Left colon (tissue), 2 donors: ENCODE results near the gene GPC6. TPM values are rescaled to one million over a fixed set of nuclear protein-coding genes. Genes with fewer than 3 reads are reported as not detected.
"Not testable (repeated sequence)": the region's sequence is repeated elsewhere in the genome, so short reads cannot be mapped to it uniquely, and the experiment has no call there.

Source experiments
- ATAC-seq: fragments of 200-7000 bp; cut with Tn5 transposase; one replicate; pipeline ENCODE4 v1.9.1; 2020; ENCODE audit warnings: mild to moderate bottlenecking, moderate library complexity
- DNase-seq, 2 donors: peaks; one replicate each; pipeline ENCODE4 v3.0.0-alpha.2; 2020
- intact Hi-C, 2 donors: fragments of 100-400 bp; cut with DNase I in 1 of 2; cut with micrococcal nuclease in 1 of 2; formaldehyde crosslinking; loops; one replicate each; pipeline versions ENCODE4 v1.11.2 to v1.14.0; 2022; cut with DNase I, micrococcal nuclease
- long read RNA-seq: library from polyadenylated mRNA; unstranded; transcript quantifications from one replicate; pipeline ENCODE4 v2.0.0, GENCODE V29; 2021
- total RNA-seq, 2 donors: library from RNA; stranded (reverse); fragmentation: NEBNext Ultra II Directional; extraction: Animal tissue kit (Norgen Biotek cat#: 25700); gene quantifications; one replicate each; pipeline ENCODE4 v1.2.1, GENCODE V29; 2021
- donor health status: DM: no; HTN: no; CAD: no.
- donor health status: DM: yes; HTN: yes; CAD: no.

Gene GPC6
- 1 to 10 TPM; 2.5 to 5.2 TPM for total RNA-seq
- long read RNA-seq, partial matches to known transcripts, result 0 of 1 reads
- long read RNA-seq, other reads (novel, unspliced or antisense), result 1 of 1 reads

GRCh38 chr13:93226623-93227279, at the start of gene GPC6:
Gene GPC6, plus strand, starts transcription at chr13:93226807.
- DNase-seq (no peak), ATAC-seq (no peak)
- intact Hi-C loops, result no loop called here

- ATAC-seq (no peak), DNase-seq (no peak)
- intact Hi-C loops, result no loop called here
Observed at GRCh38 chr13:93180356-93180969, 46.1 kb upstream of the GPC6 start.

GRCh38 chr13:93182406-93182805, 44.2 kb upstream of the GPC6 start:
- no peak for ATAC-seq
- intact Hi-C loops, result no loop called here
- no peak for DNase-seq

- no peak for ATAC-seq
- DNase-seq, result peak in 1 of 2 donors; percentile 2
- intact Hi-C loops, result no loop called here
Observed at GRCh38 chr13:93183302-93183701, 43.3 kb upstream of the GPC6 start.

GRCh38 chr13:93190006-93190405, 36.6 kb upstream of the GPC6 start:
- intact Hi-C loops, result no loop called here
- ATAC-seq, result no peak
- no peak for DNase-seq

- ATAC-seq (no peak), DNase-seq (no peak)
- intact Hi-C loops, result no loop called here
Observed at GRCh38 chr13:93193682-93194081, 32.9 kb upstream of the GPC6 start.

GRCh38 chr13:93199856-93200255, 26.8 kb upstream of the GPC6 start:
- intact Hi-C loops, result no loop called here
- ATAC-seq (no peak), DNase-seq (no peak)

GRCh38 chr13:93200626-93201025, 26.0 kb upstream of the GPC6 start:
- intact Hi-C loops, result no loop called here
- DNase-seq (no peak), ATAC-seq (no peak)

GRCh38 chr13:93201992-93202558, 24.5 kb upstream of the GPC6 start:
- intact Hi-C loops, result no loop called here
- ATAC-seq, result no peak

GRCh38 chr13:93206778-93207392, 19.7 kb upstream of the GPC6 start:
- ATAC-seq, intact Hi-C loops, DNase-seq: not testable (repeated sequence)

More at GRCh38 chr13:93201992-93202558, 24.5 kb upstream of the GPC6 start:
- DNase-seq, result no peak

- intact Hi-C loops, result no loop called here
- DNase-seq (no peak), ATAC-seq (no peak)
Observed at GRCh38 chr13:93216122-93216521, 10.5 kb upstream of the GPC6 start.

- no peak for ATAC-seq
- intact Hi-C loops, result no loop called here
- no peak for DNase-seq
Observed at GRCh38 chr13:93217721-93218261, 8.8 kb upstream of the GPC6 start.

GRCh38 chr13:93218583-93218982, 8.0 kb upstream of the GPC6 start:
- DNase-seq (no peak), ATAC-seq (no peak)
- intact Hi-C loops, result no loop called here

- no peak for DNase-seq
- intact Hi-C loops, result no loop called here
- no peak for ATAC-seq
Observed at GRCh38 chr13:93220073-93220472, 6.5 kb upstream of the GPC6 start.

- intact Hi-C loops, result no loop called here
- no peak for DNase-seq
Observed at GRCh38 chr13:93222976-93223375, 3.6 kb upstream of the GPC6 start.

GRCh38 chr13:93224535-93224934, 2.1 kb upstream of the GPC6 start:
- DNase-seq (no peak), ATAC-seq (no peak)
- intact Hi-C loops, result no loop called here

More at GRCh38 chr13:93222976-93223375, 3.6 kb upstream of the GPC6 start:
- ATAC-seq, result no peak

GRCh38 chr13:93225610-93226009, 997 bp upstream of the GPC6 start:
- DNase-seq, result no peak
- intact Hi-C loops, result no loop called here
- ATAC-seq, result no peak

GRCh38 chr13:93226065-93226622, 463 bp upstream of the GPC6 start:
- ATAC-seq (no peak), DNase-seq (no peak)
- intact Hi-C loops, result no loop called here

- no peak for DNase-seq
- intact Hi-C loops, result no loop called here
- ATAC-seq, result no peak
Observed at GRCh38 chr13:93227280-93227877, 772 bp downstream of the GPC6 start.
